HG02973 (cell line): ENCODE results near the gene EEF1E1.
A peak's percentile ranks its signal among the peaks of the same experiment; 100 is the strongest.

Experiments
- ATAC-seq: cut with Tn5 transposase; IDR thresholded peaks from one replicate; pipeline ENCODE4 v1.9.1; 2021; ENCODE audit warnings: moderate library complexity; ENCODE audit not compliant: unreplicated experiment

EEF1E1 gene

DNA sequence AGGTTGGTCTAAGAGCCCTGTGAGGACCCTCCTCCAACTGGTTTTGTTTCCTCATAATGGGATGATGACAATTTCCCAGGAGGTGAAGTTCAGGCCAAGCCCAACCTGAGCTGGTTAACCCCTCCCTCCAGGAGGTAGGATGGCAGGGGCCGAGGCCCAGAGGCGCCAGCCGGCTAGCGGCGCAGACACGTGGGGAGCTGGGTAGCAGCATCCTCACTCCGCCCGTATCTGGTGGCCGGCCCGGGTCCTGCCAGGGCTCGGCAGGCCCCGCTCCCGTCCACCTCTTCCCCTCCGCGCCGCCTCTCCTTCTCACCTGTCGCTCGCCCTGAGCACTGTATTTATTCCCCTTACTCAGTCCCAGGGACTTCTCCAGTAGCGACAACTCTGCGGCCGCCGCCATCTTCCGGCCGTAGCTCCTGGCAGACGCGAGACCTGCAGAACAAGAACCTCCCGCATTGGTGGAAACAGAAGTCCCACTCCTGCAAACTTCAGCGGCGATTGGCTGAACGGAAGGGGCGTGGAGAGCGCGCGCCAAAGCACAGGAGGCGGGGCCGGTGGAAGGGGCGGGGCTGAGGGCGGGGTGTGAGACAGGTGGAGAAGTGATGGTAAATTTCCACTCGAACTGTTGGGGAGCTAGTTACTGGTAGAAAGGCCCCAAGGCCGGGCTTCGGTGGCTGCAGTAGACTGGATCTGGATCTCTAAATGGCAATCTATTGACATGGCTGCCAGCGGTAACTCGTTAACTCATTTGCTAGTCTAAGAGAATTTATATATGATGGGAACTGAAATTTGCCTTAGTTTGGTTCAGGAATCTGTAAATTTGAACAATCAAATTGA is at the start of gene EEF1E1:
EEF1E1 (minus strand) TSS at position 427 of the 837 bp plus-strand sequence; CDS start at position 400, 27 bp downstream.
- ATAC-seq: peak; percentile 99

- no peak for ATAC-seq
Observed at GRCh38 chr6:8149350-8149749, 47.0 kb upstream of the EEF1E1 start.

DNA sequence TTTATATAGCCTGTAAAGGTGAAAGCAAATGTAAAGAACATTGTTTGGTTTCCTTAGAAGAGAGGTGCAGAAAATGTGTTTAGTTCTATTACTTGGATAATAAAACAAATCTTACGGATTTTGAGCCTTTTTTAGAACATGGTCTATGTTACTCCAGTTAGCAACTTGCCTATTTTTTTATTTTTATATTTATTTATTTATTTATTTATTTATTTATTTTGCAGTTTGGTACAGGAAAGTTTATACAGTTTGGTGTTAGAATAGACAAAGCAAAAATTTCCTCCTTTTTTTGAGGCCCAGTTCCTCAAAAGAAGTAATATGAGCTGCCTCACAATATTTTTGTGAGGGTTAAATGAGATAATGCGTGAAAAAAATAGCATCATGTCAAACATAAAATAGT is 41.6 kb upstream of the EEF1E1 start:
- ATAC-seq: no peak

- ATAC-seq: no peak
Observed at GRCh38 chr6:8139451-8139850, 37.1 kb upstream of the EEF1E1 start.

- ATAC-seq: no peak
Observed at GRCh38 chr6:8137529-8137939, 35.2 kb upstream of the EEF1E1 start.

- no peak for ATAC-seq
Observed at GRCh38 chr6:8135276-8135675, 32.9 kb upstream of the EEF1E1 start.

GRCh38 chr6:8132130-8132529 is 29.8 kb upstream of the EEF1E1 start:
- no peak for ATAC-seq

DNA sequence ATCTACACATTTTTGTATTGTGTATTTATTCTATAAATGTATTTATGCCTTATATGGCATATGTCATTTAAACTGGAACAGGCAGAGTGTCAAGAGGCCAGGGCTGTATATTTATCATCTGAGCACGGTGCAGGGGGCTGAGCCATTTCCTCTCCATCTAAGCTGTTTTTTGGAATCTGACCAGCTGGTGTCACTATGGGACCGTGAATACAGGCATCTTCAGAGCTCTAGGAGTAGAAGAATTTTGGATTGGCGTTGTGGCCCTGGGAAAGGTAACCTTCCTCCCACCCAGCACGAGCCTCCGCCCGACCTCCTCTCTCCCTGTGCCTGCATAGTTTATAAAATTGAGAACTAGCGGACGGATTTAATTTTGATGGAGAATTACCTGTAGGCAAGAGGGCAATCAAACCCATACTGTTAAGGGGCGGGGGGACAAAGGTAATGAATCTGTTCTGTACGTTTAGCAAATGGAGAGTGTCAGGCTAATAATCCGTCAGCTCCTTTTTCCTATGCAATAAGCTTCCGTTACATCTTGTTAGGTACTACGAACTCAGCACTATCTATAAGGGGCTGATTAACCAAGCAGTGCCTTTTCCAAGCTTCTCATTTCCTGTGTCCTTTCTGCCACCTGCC is 29.0 kb upstream of the EEF1E1 start:
- peak; percentile 68 for ATAC-seq

GRCh38 chr6:8130399-8130798 is 28.1 kb upstream of the EEF1E1 start:
- no peak for ATAC-seq

- ATAC-seq: no peak
Observed at GRCh38 chr6:8123236-8123635, 20.9 kb upstream of the EEF1E1 start.

GRCh38 chr6:8114956-8115355 is 12.6 kb upstream of the EEF1E1 start:
- ATAC-seq: no peak

- ATAC-seq: no peak
Observed at GRCh38 chr6:8113131-8113654, 10.8 kb upstream of the EEF1E1 start.

GRCh38 chr6:8110725-8111124 is 8.4 kb upstream of the EEF1E1 start:
- ATAC-seq: no peak

GRCh38 chr6:8110117-8110721 is 7.9 kb upstream of the EEF1E1 start:
- peak; percentile 83 for ATAC-seq

DNA sequence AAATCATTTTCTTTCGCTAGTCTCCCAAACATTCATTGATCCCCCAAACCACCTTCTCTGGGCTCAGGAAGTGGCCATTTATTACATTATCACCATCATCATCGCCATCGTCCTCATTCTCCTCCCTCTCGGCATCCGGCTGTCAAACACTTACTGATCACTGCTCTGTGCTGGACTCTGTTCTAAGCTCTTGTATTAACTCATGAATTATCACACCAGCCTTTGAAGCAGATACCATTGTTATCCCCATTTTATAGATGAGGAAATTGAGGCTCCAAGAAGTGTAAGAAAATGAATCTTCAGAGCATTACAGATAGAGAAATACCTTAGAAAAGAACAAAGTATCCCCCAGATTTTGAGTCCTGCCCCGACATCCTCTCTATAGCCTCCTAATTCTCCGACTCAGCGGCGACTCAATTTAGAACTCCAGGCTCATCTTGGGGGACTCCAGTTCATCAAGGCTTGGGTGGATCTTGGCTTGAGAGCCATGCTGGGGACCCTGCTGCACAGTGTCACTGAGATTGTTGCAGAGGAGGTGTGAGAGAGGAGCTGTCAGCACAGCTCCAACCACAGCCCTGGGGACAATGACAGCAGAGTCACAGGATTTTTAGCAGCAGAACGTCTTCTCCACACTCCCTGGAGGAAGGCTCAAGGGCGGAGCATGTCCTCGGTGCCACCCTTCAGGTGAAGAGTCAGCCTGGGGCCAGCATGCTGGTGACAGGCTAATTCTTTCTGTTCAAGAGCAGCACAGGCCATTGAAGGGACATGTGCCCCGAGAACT is 6.6 kb upstream of the EEF1E1 start:
- no peak for ATAC-seq

DNA sequence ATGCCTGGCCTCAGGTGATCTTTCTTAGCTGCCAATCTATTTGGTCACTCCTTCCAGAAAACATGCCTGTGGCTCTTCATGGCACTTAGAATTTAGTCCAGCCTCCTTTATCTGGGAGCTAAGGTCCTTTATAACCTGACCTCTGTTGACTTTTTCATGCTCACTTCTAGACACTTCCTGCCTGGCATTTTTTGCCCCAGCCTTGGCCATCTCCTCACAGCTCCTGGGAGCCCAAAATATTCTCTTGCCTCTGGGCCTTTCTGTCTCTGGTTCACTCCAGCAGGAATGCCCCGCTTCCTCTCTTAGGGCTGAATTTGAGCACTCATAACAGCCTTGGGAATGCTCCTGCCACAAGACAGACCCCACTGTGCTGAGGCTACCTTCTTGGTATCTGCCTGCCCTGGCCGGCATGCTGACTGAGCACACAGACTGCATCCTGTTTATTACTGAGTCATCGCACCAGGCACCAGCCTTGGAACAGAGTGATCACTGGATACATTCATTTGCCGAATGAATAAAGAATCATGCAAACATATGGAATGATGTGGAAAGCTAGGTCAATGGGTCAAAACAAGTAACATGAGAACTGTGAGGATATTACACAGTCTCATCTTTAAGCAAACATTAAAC is 5.8 kb upstream of the EEF1E1 start:
- no peak for ATAC-seq

DNA sequence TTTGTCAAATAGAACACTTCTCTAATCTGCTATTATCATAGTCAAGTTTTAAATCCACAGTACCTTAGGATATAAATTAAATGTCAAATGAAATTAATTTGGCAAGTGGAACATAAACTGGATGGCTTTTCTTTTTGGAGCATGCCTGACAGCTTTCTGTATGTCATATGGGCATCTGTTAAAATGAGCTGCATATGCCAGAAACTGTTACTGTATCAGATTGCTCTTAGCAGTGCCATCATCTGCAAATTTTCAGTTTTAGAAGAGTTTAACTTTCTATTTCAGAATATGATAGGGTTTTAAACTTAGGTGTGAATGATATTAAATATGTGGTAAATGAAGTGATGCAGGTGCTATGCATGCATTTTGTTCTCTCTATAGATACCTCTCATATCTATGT is 3.4 kb upstream of the EEF1E1 start:
- ATAC-seq: no peak

GRCh38 chr6:8103726-8104125 is 1.4 kb upstream of the EEF1E1 start:
- no peak for ATAC-seq

GRCh38 chr6:8100159-8100854 is 2.0 kb downstream of the EEF1E1 start:
- ATAC-seq: no peak

DNA sequence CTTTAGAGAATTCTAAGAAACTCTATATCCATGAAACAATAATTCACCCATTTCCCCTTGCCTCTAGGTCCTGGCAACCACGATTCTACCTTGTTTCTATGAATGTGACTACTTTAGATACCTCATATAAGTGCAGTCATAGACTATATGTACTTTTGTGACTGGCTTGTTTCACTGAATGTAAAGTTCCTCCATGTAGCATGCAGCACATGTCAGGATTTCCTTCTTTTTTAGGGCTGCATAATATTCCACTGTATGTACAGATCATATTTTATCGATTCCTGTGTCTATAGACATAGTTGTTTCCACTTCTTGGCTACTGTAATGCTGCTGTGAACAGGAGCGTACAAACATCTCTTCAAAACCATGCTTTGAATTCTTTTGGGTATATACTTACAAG is 11.7 kb downstream of the EEF1E1 start:
- ATAC-seq: no peak
